22Rv1 (cell line): Measurements from ENCODE around the gene SCFD2.

ENCODE experiments used
- H3K27ac ChIP-seq: fragments of 450-650 bp; 2 replicates; pipeline ENCODE4 v1.5.1; 2017
- ZFX ChIP-seq: fragments of 450-650 bp; IDR thresholded peaks from 2 replicates; pipeline ENCODE4 v1.6.1; 2017; ENCODE audit warnings: antibody characterized with exemption, borderline replicate concordance
- TF ChIP-seq, protein P1 (sequence below): fragments of 450-650 bp; IDR thresholded peaks from 2 replicates; pipeline ENCODE4 v1.5.1; 2017; ENCODE audit warnings: mild to moderate bottlenecking

SCFD2 gene

DNA sequence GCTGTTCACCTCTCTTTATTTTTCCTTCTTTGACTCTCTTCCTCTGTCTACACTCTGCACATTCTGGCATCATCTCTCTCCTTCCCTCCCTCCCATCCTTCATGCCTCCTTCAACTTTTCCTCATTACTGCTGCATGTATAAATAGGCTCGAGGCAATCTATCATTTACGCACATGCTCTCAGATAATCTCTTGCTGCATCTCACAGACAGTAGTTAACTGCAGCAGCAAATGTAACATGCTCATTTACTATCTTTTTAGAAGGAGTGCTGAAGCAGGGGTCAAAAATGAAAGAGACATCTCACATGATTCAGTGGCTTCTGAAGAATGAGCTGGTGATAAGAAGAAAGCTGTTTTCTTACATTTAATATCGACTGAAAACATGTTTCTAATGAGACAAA lies 376.0 kb downstream of the SCFD2 start:
- H3K27ac ChIP-seq, result no peak overlapping the region
- TF ChIP-seq, protein P1, sequence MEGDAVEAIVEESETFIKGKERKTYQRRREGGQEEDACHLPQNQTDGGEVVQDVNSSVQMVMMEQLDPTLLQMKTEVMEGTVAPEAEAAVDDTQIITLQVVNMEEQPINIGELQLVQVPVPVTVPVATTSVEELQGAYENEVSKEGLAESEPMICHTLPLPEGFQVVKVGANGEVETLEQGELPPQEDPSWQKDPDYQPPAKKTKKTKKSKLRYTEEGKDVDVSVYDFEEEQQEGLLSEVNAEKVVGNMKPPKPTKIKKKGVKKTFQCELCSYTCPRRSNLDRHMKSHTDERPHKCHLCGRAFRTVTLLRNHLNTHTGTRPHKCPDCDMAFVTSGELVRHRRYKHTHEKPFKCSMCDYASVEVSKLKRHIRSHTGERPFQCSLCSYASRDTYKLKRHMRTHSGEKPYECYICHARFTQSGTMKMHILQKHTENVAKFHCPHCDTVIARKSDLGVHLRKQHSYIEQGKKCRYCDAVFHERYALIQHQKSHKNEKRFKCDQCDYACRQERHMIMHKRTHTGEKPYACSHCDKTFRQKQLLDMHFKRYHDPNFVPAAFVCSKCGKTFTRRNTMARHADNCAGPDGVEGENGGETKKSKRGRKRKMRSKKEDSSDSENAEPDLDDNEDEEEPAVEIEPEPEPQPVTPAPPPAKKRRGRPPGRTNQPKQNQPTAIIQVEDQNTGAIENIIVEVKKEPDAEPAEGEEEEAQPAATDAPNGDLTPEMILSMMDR, result no peak
- no peak for TF ChIP-seq ZFX

DNA sequence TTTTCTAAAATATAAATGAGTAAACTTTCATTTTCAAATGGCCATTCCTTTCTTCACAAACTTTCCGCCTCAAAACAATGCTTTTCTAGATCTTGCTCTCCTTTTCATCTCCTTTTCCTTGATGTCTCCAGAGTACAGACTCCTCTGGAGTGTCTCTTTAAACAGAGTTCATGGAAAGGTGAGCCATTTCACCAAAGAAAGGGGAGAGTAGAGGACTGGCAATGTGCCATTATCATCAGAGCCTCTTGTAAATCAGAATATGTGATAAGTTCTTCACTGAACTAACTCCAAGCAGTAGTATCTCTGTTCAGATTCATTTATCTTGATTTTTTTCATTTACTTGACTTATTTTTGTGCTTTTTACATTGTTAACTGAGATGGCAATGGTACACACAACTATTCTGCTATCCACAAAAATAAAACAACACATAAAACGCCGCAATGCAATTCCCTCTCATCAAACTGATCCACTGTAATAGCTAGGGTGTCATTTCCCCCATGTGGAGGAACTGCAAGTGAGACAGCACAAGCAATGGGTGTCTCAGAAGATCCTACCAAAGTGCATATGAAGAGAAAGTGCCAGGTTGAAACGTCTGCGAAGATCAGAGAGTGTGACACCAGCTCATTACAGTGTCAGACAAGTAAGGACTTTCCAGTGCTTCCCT lies 378.3 kb downstream of the SCFD2 start:
- TF ChIP-seq, protein P1, result no peak
- no peak for TF ChIP-seq ZFX
- no peak overlapping the region for H3K27ac ChIP-seq

DNA sequence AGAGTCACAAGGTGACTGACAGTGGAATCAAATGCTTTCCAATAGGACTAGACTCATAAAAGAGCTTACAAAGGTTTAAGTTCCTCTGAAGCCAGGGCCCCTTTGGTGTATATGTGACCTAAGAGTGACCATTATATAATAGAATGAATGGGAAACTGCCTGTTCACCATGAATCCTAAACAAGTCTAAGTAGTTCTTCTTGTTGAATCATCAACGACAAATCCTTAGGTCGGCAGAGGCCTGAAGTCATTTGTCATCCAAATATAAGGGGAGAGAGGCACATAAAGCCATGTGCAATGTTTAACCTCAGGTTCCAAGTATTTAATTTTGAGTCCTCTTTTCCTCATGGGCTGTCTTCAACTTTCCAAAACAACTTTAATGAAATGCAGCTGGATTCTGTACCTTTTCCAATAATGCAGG lies 381.4 kb downstream of the SCFD2 start:
- TF ChIP-seq, protein P1, result no peak
- no peak for TF ChIP-seq ZFX
- H3K27ac ChIP-seq, result no peak overlapping the region

DNA sequence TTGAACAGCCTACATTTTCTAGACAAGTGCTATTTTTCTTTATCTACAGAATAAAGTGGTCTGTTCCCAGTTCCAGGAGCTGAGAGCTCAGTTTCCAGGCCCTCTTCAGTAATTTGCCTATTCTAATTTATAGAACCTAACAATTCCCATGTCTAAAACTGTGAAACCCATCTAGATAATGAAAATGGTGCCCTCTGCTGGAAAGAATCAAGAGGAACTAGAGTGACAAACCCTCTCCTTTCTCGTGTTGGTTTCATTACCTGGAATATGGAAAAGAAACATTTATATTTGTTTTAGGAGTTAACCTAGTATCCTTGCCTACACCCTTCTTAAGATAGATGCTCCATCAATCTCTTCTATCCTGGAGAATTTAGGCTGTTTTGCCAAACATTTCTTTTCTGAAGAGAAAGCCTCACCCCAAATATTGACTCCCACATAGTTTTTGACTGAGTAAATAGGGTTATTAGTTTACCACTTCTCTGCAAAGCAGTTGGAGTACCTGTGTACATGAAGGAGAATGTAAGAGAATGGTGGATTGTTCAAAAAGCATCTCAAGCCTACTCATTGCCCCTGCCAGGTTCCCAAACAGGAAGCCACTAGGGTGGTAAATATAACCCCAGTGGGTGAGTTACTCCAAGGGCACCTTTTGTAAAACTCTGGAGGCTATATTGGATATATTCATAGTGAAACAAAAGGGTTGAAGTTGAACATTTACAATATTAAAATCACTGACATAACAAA lies 382.1 kb downstream of the SCFD2 start:
- H3K27ac ChIP-seq, result no peak overlapping the region
- TF ChIP-seq ZFX, result no peak
- TF ChIP-seq, protein P1, result peak; percentile 68

DNA sequence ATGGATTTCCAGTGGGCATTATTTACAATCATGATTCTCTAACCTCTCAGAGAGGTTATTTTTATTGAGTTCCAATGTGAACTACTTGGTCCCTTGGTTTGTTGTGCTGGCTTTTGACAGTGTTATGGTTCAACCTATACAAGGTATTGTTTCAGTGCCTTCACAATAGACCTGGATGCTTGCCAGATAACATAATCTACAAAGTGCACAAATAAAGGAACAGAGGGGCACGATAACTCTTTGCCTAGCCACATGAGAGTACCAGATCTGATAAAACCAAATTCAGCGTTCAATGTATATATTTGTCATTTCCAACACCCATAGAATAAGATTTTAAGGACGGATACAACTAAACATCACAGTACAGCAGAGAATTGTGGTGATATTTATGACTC lies 382.9 kb downstream of the SCFD2 start:
- no peak overlapping the region for H3K27ac ChIP-seq
- no peak for TF ChIP-seq ZFX
- TF ChIP-seq, protein P1, result no peak; the same call in 1 of the 2 replicates

DNA sequence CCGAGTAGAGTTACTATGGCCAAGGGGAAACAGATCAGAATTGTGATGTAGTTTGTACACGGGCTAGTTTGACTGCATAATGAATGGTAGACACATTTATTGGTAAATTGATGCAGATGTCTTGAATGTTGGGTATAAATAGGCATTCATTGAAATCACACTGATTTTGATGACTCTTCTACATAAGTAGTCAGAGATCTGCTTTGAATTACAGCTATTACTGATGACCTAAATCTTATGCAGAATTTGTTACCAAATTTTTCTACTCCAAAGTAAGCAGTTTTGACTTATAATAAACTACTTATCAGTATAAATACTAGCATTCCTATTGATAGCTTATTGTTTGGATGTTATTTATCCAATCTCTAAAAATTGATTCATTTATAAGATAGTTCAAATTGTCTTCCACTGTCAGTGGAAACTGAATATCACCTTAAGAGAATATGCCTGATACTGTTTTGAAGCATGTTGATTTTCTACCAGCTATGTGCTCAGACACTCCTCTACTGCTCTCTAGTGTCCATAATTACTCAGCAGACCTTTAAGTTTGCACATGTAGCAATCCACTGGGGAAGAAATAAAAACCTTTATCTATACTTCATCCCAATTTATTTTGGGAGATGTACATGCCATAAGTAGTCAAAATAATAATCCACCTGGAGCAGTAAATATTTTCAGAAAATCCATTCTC lies 383.5 kb downstream of the SCFD2 start:
- no peak overlapping the region for H3K27ac ChIP-seq
- TF ChIP-seq, protein P1, result peak; percentile 78
- TF ChIP-seq ZFX, result no peak
